Measurements from ENCODE around the gene JOSD1.

Gene JOSD1

DNA sequence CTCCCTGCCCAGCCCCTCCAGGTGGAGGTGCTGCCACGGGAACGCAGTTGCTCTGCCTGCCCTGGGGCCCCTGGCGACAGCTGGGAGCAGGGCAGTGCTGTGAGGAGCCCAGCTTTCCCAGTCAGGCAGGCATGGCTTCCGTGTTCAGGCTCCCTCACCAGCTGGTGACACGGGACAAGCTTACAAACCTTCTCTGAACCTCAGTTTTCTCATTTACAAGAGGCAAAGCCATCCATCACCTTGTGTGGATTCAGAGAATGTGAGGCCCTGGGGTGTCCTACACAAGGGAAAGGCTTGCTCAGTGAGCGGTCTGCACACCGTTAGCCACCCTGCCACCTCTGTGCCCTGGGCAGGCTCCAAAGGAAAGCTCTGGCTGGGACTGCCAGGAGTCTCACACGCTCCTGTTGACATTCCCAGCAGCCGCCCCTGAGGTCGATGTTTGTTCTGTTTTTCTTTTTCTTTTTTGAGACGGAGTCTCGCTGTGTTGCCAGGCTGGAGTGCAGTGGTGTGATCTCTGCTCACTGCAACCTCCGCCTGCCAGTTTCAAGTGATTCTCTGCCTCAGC lies 31.6 kb upstream of the JOSD1 start:
- DNase-seq: no peak

DNA sequence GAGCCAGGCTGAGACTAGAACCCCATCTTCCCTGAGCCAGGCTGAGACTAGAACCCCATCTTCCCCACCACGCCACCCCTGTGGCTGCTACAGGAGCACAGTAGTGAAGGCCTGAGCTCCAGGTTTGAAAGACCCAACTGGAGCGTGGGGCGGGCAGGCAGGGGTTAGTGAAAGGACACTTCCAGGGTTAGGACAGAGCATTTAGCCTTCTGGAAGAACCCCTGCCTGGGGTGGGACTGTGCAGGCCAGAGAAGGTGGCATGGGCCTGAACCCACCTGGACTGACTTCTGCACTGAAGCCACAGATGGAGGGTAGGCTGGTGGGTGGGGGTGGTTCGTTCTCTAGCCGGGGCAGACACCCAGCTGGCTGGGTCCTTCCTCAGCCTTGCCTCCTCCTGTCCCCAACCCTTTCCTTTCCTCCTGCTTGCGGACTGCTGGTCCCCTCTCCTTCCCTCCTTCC lies 31.0 kb upstream of the JOSD1 start:
- DNase-seq: no peak

DNA sequence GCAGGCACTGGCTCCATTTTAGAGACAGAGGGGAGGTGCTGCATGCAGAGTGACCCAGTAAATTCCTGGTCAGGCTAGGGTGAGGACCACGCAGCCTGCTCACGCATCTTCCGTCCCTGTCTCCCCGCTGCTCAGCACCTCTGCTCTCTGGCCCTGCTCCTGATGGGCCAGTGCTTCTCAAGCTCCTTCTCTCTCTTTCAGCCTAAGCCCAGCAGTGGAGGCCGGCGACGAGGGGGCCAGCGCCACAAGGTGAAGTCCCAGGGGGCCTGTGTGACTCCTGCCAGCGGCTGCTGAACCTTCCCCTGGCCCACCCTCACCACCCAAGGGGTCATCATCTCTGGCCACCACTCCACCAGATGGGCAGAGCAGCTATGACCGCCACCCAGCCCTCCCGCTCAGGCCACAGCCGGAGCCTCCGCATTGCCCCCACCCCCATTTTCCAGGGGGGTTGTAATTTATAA lies 29.7 kb upstream of the JOSD1 start:
- DNase-seq: no peak

DNA sequence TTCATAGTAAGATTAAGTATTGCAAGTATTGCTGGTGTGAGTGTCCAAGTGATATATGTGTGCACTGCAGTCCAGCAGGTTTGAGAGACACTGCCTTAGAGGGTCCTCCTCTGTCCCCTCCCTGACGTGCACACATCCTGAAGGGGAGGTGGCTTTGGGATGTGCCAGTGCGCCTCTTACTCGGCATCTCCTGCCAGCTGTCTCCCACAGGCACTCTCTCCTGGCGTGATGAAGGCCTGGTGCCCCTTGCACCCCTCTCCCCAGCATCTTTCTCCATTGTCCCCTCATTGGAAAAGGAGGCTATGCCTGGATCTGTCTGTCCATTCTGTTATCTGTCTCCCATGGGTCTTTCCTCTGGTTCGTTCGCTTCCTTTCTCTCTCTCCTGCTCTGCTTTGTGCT lies 29.2 kb upstream of the JOSD1 start:
- no peak for DNase-seq

DNA sequence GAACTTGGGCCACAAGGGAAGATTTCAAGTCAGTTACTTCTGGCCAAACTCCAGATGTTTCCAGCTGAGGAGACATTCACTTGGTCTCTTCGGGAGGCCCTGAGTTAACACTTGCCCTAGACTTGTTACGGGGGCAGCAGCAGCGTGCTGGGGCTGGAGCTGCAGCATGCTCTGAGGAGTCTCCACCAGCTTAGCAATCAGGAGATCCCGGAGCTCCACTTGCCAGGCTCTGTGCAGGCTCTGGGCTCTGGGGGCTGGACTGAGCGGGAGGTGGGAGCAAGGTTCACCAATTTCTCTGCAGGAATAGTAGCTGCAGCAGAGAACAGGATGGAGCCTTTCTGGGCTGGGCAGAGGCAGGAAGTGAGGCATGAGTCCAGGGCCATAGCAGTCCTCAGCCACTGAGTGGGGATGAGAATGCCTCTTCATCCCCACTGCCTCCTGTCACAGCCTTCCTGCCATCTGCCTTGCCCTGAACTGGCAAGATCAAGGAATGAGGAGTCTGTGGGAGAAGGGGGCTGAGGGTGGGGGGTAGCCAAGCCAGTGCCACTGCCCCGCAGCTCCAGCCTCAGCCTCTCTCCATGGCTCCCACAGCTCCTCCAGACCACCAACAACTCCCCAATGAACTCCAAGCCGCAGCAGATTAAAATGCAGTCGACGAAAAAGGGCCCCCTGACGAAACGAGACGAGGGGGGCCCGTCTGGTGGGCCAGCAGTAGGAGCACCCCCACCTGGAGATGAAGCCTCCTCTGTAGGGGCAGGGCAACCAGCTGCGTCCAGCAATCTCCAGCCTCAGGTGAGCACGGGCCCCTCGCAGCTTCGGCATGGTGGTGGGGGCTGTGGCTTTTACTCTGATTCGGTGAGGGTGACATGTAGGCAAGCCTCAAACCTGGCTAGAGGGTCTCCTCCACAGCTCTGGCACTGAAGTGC lies 28.4 kb upstream of the JOSD1 start:
- no peak for DNase-seq

GRCh38 chr22:38727530-38728451 lies 27.0 kb upstream of the JOSD1 start:
- DNase-seq: no peak

GRCh38 chr22:38727123-38727522 lies 26.4 kb upstream of the JOSD1 start:
- DNase-seq: no peak

DNA sequence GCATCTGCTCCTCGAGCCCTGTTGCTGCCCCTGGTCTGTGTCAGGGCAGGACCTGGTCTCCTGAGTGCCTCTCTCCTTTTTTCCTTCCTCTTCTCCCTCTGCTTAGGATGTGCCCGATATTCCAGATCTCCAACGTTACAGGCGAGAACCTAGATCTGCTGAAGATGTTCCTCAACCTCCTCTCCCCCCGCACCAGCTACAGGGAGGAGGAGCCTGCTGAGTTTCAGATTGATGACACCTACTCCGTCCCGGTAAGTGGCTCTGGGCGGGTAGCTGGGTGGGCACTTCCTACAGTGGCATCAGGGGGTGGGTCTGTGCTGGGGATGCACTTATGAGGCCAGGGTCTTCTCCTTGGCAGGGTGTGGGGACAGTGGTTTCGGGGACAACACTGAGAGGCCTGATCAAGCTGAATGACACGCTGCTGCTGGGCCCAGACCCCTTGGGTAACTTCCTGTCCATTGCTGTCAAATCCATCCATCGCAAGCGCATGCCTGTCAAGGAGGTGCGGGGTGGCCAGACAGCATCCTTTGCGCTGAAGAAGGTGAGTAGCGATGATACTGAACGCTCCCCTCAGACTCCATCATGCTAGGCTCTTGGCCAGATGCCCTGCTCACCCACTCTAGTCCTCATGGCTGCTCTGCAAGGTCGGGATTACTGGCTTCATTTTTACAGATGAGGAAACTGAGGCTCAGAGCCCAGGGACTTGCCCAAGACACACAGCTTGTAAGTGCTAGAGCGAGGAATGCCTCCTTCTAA lies 25.3 kb upstream of the JOSD1 start:
- no peak for DNase-seq

DNA sequence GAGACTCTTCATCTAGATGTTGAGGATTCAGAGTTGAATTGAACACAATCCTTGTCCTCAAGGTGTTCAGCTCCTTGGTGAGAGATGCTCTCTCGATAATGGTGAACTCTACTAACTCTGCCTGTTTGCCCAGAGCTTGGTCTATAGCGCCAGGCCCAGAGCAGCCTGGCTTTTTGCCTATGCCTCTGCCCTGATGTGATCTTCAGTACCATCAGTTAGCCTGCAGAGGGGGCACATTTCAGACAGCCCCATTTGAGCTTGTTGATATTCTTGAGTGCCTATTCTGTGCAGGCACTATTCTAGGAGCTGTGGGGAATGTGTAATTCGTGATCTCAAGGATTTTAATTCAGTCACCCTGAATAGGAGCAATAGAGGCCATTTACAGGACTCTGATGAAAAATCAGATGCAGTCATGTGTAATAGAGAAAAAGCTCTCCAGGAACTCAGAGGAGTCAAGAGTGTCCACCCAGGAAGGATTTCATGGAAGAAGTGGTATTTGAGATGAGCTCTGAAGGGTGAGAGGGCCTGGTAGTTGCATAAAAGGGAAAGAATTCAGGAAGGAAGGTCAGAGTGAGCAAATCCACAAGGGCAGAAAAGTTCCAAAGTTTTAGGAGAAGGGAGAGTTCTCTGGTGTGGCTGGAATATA lies 24.3 kb upstream of the JOSD1 start:
- no peak for DNase-seq

DNA sequence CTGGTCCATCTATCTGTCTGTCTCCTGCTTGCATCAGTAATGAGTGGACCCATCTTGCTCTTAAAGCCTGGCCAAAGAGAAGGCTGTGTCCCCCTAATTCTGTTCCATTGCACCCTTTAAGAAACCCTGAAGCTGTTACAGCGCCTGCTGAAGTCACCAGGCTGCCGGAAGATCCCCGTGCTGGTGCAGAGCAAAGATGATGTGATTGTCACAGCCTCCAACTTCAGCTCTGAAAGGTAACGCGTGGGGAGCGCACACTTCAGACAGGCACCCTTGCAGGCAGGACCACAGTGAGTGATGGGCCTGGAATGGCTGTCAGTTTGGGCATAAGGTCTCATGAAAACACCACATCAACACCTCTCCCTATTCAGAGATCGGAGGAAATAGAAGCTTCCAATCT lies 23.4 kb upstream of the JOSD1 start:
- no peak for DNase-seq

DNA sequence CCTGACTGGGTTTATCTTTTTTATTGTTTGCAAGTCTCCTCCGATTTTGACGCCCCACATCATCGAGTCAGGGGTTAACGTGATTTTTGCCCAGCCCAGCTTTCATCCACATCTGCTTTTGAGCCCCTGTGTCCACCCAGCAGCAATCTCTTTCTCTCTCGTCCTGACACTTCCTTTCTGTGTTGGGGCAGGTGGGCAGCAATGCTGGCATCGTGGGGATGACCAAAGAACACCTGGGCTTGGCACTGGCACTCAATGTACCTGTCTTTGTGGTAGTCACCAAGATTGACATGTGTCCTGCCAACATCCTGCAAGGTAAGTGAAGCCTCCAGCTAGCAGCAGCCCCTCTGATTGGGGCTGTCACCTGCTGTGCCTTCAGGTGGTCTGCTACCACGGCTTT lies 20.8 kb upstream of the JOSD1 start:
- DNase-seq: no peak

- no peak for DNase-seq
These were observed 19.6 kb upstream of the JOSD1 start for GRCh38 chr22:38720350-38720749.

- DNase-seq: no peak
These were observed 18.5 kb upstream of the JOSD1 start for GRCh38 chr22:38719196-38719595.

- DNase-seq: peak; percentile 40
These were observed 17.7 kb upstream of the JOSD1 start for GRCh38 chr22:38718414-38718813.

DNA sequence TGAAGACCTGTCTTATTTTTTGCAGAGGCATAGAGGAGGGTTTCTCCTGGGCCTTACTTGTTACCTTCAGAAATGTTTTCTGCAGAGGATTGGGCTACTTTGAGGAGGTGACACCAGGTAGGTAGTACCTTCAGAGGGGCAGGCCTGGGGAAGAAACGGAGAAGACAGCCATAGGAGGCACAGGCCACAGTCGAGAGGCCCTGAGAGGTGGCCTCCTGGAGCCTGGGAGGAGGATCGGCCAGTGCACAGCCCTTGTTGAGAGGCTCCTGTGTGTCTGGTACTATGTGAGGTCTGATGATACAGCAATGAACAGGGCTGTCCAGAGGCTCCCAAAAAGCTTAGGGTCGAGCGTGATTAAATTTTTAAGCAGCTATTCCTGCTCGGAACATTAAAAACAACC lies 16.5 kb upstream of the JOSD1 start:
- no peak for DNase-seq

GRCh38 chr22:38716826-38717225 lies 16.1 kb upstream of the JOSD1 start:
- no peak for DNase-seq

DNA sequence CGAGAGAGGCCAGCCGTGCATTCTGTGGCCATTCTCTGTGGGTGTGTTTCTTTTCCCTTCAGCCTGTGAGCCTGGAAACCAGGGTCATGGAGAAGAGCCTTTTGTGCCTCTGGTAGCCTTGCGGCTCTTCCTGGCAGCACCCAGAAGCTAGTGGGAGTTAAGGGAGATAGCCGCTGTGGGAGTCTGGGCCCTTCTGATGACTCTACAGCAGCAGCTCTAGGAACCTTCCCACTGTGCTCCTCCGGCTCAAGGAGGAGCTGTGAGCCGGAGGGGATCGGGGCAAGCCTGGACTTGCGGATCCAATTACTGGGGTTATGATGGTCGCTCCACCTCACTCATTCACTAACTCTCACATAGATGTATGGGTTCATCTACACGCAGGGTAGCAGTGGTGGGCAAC lies 15.5 kb upstream of the JOSD1 start:
- DNase-seq: no peak

GRCh38 chr22:38715852-38716251 lies 15.1 kb upstream of the JOSD1 start:
- DNase-seq: no peak

GRCh38 chr22:38715176-38715764 lies 14.5 kb upstream of the JOSD1 start:
- no peak for DNase-seq

DNA sequence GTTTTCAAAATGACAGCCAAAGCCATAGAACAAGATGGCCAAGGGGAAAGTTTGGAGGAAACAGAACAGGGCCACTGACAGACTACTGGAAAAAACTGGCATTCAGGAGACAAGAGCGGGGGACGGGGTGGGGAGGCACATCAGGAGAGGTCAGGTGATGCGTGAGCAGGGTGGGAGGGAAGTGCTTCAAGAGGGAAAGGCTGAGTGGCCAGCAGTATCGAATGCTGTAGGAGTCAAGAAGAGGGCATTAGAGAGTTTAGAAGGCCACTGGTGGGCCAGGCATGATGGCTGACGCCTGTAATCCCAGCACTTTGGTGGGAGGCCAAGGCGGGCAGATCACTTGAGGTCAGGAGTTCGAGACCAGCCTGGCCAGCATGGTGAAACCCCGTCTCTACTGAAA lies 13.2 kb upstream of the JOSD1 start:
- DNase-seq: no peak

- no peak for DNase-seq
These were observed 11.9 kb upstream of the JOSD1 start for GRCh38 chr22:38712486-38713207.
